Measurements from ENCODE around the gene SH3PXD2A. TPM values are rescaled to one million over a fixed set of nuclear protein-coding genes. Genes with fewer than 3 reads are reported as not detected.

SH3PXD2A gene
- total and polyA plus RNA-seq, 12 donors, result 6.9 to 44.9 (median 34.4) TPM

DNA sequence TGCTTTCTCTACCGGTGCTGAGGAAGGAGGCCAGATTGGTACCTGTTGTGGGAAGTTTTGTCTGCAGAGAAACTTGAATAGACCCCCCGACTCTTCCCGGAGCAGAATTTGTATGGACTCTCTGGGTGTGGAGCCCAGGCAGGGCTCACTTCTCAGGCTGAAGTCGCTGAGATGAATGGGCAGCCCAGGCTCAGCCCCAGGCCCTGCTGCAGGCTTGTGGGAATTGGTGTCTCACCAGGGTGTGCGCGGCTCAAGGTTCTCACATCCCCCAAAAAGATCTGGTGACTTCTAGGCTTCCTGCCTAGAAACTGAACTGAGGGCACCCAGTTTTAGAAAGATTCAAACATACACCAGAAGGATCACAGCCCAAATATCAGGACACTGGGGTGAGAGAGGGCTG, 258.4 kb downstream of the SH3PXD2A start:
- Histone ChIP-seq H3K4me1 (peaks cover 0 to 36% (median 11%) of the 10 kb centered on the region in 9 donors), H3K9me3 (no peaks in the 10 kb centered on the region), H3K27ac (peak overlapping the region in 4 of 10 donors; percentile 11 to 36 (median 16)), H3K36me3 (peaks cover 0 to 21% (median 0%) of the 10 kb centered on the region in 9 donors), H3K27me3 (no peaks in the 10 kb centered on the region), H3K4me3 (no peak overlapping the region)
- intact Hi-C loops (cut with DNase I), result loop anchor here in 4 of 10 donors (1.0 to 10.0 kb wide), 6 partner anchors 89 to 288 kb away; partner anchors contain the start of gene SH3PXD2A (in 2 of the 4)
- 80 to 84% methylated on average over 6 of the region's 6 CpGs for WGBS, 2 donors
- no peak for ATAC-seq
- DNase-seq, result no peak
- TF ChIP-seq CTCF (IDR thresholded peaks at IDR 0.05), result no peak

GRCh38 chr10:103595933-103596726, 259.2 kb downstream of the SH3PXD2A start:
- Histone ChIP-seq H3K4me3 (no peak overlapping the region), H3K27me3 (no peaks in the 10 kb centered on the region), H3K9me3 (no peaks in the 10 kb centered on the region), H3K36me3 (peaks cover 0 to 13% (median 0%) of the 10 kb centered on the region in 9 donors), H3K4me1 (peaks cover 0 to 36% (median 11%) of the 10 kb centered on the region in 9 donors), H3K27ac (no peak overlapping the region)
- WGBS, 2 donors, result 85 to 88% methylated on average over 4 of the region's 4 CpGs
- ATAC-seq (no peak), DNase-seq (no peak)
- TF ChIP-seq CTCF (IDR thresholded peaks at IDR 0.05), result no peak
- intact Hi-C loops (cut with DNase I), result loop anchor here in 3 of 10 donors (5.0 to 10.0 kb wide), 5 partner anchors 91 to 289 kb away; partner anchors contain the start of gene SH3PXD2A (in 2 of the 3)

DNA sequence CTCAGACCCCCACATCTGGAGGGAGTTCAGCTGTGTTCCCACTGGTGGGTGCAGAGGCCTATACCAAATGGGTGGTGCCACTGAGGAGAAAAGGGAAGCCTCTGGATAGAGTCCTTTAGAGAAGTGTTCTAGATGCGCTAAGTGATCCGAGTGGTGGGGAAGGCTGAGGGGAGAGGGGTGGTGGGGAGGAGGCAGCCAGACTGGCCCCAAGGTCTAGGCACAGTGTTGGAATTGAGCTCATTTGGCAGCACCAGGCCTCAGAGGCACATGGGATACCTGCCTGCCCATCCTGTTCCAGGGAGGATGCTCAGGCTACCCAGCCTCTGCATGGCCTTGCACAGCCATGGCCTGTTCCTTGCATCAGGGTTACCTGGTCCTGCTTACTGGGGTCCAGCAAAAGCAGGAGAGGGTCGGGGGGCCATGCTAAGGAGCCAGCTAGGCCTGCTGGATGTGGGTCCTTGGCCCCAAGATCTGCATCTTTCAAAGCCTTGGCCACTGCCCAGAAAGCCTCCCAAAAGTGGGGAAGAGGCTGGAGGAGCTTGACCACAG, 262.3 kb downstream of the SH3PXD2A start:
- H3K9me3 ChIP-seq, result peaks cover 0 to 3% (median 0%) of the 10 kb centered on the region in 11 donors
- peaks cover 0 to 21% (median 6%) of the 10 kb centered on the region in 9 donors for H3K4me1 ChIP-seq
- DNase-seq, result no peak
- H3K4me3 ChIP-seq, result no peak overlapping the region
- peak in 1 of 9 donors; percentile 2 for TF ChIP-seq CTCF (IDR thresholded peaks at IDR 0.05)
- H3K27me3 ChIP-seq, result no peaks in the 10 kb centered on the region
- intact Hi-C loops (cut with DNase I), result loop anchor here in 4 of 10 donors (5.0 to 10.0 kb wide), 4 partner anchors 176 to 292 kb away; partner anchors contain the start of gene SH3PXD2A (in 1 of the 4)
- 67 to 86% methylated on average over 3 of the region's 3 CpGs for WGBS, 2 donors
- H3K27ac ChIP-seq, result no peak overlapping the region
- ATAC-seq, result peak in 1 of 8 donors; percentile 12
- H3K36me3 ChIP-seq, result peaks cover 0 to 5% (median 0%) of the 10 kb centered on the region in 9 donors

Data from heart right ventricle (tissue), 16 donors.